HG03095 (cell line): ENCODE data around the gene GOLGA8M.
"Not testable (repeated sequence)": the region's sequence is repeated elsewhere in the genome, so short reads cannot be mapped to it uniquely, and the experiment has no call there.

Source experiments
- ATAC-seq: cut with Tn5 transposase; IDR thresholded peaks from one replicate; pipeline ENCODE4 v1.9.1; 2021; ENCODE audit warnings: moderate library complexity; ENCODE audit not compliant: unreplicated experiment

Gene GOLGA8M, protein sequence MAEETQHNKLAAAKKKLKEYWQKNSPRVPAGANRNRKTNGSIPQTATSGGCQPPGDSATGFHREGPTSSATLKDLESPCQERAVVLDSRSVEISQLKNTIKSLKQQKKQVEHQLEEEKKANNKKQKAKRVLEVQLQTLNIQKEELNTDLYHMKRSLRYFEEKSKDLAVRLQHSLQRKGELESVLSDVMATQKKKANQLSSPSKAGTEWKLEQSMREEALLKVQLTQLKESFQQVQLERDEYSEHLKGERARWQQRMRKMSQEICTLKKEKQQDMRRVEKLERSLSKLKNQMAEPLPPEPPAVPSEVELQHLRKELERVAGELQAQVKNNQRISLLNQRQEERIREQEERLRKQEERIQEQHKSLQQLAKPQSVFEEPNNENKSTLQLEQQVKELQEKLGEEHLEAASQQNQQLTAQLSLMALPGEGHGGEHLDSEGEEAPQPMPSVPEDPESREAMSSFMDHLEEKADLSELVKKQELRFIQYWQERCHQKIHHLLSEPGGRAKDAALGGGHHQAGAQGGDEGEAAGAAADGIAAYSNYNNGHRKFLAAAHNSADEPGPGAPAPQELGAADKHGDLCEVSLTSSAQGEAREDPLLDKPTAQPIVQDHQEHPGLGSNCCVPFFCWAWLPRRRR

DNA sequence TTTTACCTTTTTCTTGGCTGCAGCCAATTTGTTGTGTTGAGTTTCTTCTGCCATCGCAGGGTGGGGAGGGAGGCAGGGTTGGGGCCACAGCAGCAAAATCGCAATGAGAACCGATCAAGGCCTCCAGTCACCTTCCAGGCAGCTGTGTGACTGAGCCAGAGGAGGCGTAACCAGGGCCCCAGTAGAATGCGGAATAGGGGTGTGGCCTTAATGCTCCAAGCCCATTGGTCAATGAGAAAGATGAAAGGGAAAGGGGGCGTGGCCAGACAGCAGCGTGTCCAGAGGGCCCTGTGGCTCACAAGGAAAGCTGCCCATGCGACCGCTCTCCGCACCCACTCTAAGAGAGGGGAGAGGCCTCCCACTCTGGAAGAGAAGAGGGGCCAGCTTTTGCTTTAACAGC lies at the start of gene GOLGA8M:
Gene GOLGA8M (minus strand): TSS at position 152 of the 400 bp plus-strand sequence. CDS start 98 bp downstream, at position 54.
- ATAC-seq, result not testable (repeated sequence)

DNA sequence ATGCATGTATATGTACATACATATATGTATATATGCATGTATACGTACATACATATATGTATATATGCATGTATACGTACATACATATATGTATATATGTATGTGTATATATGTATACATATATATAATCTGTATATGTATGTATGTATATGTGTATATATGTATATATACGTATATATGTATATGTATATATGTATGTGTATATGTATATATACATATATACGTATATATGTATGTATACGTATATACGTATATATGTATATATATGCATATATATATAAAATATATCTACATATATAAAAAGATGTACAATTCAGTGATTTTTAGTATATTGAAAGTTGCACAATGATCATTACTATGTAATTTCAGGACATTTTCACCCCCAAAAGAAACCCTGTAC lies 30.7 kb upstream of the GOLGA8M start:
- not testable (repeated sequence) for ATAC-seq

DNA sequence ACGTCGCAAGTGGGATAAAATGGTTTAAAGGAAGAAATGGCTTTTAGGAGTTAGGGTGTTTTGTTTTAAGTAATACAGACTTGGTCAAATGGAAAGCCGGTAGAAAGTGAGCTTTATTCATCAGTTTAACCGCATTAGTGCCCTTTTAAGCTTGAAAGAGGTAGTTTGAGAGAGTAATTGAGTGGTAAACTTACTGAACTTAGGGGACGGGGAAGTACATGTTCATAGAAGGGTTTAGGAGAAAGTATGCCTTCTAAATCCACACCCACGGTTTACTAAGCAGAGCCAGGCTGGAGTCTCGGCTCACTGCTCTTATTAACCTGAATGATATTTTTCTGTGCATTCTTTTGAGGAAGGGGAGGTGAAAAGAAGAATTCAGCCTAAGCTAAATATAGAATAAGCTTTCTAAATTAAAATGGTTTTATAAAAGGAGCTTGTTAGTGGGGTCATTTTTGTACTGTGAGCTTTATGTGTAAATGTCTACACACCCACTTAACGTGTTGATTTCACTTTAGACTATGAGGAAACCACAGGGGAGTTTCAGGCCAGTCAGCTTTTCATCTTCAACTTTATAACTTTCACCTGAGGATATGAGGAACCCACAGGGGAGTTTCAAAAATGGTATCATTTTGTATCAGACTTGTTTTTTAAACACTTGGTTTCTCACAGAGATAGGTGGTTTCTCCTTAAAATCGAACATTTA lies 26.5 kb upstream of the GOLGA8M start:
- peak; percentile 57 for ATAC-seq

DNA sequence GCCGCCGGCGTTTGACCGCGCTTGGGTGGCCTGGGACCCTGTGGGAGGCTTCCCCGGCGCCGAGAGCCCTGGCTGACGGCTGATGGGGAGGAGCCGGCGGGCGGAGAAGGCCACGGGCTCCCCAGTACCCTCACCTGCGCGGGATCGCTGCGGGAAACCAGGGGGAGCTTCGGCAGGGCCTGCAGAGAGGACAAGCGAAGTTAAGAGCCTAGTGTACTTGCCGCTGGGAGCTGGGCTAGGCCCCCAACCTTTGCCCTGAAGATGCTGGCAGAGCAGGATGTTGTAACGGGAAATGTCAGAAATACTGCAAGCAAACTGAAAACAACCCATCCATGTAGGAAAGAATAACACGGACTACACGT lies 26.0 kb upstream of the GOLGA8M start:
- ATAC-seq, result not testable (repeated sequence)

DNA sequence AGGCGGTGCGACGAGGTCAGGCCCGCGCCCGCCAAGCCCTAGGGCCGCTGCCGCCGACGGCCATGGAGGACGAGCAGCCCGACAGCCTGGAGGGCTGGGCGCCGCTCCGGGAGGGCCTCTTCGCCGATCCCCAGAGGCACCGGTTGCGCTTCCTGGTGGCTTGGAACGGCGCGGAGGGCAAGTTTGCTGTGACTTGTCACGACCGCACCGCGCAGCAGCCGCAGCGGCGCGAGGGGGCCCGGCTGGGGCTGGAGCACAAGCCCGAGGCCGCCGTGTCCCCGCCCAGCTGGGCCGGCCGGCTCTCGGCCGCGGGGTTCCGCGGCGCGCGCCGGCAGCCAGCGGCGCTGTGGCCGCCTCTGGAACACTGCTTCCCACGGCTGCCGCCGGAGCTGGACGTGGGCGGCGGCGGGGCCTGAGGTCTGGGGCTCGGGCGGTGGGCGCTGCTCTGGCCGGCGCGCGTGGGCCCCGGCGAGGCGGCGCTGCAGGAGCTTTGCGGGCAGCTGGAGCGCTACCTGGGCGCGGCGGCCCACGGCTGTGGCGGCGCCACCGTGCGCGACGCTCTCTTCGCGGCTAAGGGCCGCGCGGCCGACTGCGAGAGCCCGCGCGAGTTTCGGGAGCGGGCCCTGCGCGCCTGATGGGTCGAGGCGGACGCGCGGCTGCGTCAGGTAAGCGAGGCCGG lies 25.4 kb upstream of the GOLGA8M start:
- peak; percentile 46 for ATAC-seq

DNA sequence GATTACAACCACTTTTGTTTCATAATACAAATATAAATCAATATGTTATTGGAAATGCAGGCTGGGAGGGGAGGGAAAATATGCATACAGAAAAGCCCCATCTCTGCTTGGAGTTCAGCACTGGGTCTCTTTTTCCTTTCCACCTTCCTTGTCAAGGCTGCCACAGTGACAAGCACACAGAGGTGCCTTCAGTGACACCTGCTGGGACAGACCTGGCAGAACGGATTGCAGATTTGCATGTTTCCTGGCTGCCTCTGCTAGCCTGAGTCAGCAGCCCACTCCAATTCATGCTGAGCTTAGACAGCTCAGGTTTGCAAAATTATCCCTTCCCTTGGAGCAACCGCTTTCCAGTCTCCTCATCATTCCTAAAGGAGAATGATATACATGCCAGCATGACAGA lies 15.8 kb upstream of the GOLGA8M start:
- not testable (repeated sequence) for ATAC-seq

DNA sequence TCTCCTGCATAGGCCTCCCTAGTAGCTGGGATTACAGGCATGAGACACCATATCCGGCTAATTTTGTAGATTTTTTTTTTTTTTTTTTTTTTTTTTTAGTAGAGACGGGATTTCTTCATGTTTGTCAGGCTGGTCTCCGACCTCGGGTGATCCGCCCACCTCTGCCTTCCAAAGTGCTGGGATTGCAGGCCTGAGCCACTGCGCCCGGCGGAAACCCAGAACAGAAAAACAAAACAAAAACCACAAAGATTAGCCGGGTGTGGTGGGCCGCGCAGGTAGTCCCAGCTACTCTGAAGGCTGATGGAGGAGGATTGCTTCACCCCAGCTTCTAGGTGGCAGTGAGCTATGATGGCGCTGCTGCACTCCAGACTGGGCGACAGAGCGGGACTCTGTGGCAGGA lies 14.8 kb upstream of the GOLGA8M start:
- ATAC-seq, result not testable (repeated sequence)

DNA sequence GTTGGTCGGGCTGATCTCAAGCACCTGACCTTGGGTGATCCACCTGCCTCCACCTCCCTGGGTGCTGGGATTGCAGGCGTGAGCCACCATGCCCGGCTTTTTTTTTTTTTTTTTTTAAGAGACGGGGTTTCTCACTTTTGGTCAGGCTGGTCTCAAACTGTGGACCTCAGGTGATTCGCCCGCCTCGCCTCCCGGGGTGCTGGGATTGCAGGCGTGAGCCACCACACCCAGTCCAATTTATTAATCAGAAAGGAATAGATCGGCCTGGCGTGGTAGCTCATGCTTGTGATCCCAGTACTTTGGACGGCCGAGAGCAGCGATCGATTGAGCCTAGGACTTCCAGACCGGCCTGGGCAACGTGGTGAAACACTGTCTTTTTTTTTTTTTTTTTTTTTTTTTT lies 13.9 kb upstream of the GOLGA8M start:
- no peak for ATAC-seq

DNA sequence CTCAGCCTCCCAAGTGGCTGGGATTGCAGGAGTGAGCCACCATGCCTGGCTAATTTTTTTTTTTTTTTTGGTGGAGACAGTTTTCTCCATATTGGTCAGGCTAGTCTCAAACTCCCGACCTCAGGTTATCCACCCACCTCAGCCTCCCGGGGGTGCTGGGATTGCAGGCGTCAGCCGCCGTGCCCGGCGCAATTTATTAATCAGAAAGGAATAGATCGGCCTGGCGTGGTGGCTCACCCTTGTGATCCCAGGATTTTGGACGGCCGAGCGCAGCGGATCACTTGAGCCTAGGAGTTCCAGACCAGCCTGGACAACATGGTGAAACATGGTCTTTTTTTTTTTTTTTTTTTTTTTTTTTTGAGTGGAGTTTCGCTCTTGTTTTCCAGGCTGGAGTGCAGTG lies 13.3 kb upstream of the GOLGA8M start:
- ATAC-seq, result no peak

DNA sequence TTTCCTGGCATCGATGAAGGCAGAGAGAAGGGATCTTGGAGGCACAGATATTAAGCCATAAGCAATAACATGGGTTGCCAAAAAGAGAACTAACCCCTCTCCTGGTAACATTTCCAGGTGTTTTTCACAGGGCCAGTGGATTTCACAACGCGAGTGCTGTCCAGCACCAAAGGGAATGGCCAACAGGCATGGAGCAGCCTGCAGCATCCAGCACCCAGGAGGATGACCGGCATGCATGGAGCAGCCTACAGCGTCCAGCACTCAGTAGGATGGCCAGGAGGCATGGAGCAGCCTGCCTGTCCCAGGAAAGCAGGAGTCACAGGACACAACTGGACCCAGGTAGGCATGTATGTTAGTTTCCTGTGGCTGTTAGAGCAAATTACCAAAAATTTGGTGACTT lies 11.8 kb upstream of the GOLGA8M start:
- ATAC-seq, result not testable (repeated sequence)

DNA sequence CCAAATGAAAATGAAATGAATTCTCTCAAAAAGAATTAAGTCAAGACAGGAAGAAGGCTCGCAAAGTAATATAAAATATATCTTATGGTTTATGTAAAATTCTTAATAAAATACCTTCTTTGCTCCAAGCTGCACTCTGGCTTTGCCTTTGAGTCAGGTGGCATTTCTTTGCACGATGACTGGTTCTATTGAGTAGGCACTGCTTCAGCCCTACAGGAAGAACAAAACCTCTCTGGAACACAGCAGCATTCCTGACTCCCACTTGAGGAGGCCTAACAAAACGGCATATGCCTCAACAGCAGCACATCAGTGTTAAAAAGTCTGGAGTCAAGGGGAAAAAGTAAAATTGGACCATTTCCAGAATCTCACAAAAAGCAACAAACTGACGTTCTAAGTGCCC lies 7.4 kb upstream of the GOLGA8M start:
- not testable (repeated sequence) for ATAC-seq

DNA sequence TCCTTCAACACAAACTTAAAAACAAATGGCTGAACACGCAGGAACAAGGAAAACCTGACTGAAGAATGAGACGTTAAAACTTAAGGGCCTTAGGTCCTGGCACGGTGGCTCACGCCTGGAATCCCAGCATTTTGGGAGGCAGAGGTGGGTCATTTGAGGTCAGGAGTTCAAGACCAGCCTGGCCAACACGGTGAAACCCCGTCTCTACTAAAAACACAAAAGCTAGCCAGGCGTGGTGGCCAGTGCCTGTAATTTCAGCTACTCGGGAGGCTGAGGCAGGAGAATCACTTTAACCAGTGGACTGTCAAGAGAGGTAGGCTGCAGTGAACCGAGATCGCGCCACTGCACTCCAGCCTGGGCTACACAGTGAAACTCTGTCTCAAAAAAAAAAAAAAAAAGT lies 6.4 kb upstream of the GOLGA8M start:
- not testable (repeated sequence) for ATAC-seq

DNA sequence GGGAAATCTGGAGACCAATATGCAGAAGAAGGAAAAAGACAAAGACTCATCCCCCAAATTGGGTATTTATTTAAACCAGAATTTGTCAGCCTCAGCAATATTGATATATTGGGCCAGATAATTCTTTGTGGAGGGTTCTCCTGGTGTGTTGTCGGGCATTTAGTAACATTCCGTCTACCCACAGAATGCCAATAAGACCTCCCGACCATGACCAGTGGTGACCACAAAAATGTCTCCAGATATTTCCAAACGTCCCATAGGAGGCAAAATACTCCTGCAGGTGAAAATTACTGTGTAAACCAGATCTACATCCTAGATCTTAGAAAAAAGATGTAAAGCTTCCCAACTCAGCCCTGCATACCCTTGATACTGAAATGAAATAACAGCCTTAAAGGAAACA lies 2.0 kb upstream of the GOLGA8M start:
- ATAC-seq, result not testable (repeated sequence)

DNA sequence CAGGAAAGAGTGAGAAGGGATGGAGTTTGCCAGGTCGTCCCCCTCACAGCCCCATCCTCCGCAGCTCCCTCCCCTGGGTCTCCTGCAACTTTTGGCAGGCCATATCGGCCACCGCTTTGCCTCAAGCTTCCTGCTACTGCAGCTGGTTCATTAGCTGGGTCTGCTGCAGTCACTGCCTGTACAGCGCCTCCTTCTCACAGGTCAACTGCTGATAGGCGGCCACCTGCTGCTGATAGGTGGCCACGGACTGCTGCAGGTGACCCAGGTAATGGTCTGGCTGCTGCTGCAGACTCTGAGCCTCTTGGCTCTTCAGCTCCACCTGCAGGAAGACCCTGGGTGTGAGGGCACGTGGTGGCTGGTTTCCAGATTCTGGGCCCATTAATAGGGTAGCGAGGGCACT lies 8.3 kb downstream of the GOLGA8M start:
- not testable (repeated sequence) for ATAC-seq

DNA sequence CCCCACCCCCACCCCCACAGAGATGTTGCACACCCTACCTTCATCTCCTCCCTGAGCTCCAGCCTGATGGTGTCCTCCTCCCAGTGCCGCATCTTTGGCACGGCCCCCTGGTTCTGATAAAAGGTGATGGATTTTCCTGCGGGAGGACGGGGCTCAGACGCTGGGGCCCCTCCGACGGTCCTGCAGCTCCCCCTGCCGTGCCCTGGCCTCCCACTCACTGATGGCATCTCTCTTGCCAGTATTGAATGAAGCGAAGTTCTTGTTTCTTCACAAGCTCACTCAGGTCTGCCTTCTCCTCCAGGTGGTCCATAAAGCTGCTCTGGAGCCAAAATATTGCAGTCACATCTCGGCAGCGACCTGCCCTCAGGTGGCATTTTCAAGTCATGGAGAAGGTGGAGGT lies 9.8 kb downstream of the GOLGA8M start:
- ATAC-seq, result not testable (repeated sequence)

DNA sequence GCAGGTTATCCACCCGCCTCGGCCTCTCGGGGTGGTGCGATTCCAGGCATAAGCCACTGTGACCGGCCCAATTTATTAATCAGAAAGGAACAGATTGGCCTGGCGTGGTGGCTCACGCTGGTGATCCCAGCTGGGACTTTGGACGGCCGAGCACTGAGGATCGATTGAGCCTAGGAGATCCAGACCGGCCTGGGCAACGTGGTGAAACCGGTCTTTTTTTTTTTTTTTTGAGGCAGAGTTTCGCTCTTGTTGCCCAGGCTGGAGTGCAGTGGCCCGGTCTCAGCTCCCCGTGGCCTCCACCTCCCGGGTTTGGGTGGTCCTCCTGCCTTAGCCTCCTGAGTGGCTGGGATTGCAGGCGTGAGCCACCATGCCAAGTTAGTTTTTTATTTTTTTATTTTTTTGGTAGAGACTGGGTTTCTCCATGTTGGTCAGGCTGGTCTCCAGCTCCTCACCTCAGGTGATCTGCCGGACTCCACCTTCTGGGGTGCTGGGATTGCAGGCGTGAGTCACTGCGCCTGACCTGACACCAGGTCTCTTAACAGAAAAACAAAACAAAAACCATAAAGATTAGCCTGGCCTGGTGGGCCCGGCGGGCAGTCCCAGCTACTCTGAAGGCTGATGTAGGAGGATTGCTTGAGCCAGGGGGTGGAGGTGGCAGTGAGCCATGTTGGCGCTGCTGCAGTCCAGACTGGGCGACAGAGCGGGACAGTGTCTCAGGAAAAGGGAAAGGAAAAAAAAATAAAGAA lies 18.0 kb downstream of the GOLGA8M start:
- ATAC-seq, result not testable (repeated sequence)

DNA sequence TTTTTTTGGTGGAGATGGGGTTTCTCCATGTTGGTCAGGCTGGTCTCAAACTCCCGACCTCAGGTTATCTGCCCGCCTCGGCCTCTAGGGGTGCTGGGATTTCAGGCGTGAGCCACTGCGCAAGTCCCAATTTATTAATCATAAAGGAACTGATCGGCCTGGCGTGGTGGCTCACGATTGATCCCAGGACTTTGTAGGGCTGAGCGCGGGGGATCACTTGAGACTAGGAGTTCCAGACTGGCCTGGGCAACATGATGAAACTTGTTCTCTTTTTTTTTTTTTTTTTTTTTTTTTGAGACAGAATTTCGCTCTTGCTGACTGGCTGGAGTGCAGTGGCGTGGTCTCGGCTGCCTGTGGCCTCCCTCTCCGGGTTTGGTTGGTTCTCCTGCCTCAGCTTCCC lies 19.2 kb downstream of the GOLGA8M start:
- not testable (repeated sequence) for ATAC-seq

DNA sequence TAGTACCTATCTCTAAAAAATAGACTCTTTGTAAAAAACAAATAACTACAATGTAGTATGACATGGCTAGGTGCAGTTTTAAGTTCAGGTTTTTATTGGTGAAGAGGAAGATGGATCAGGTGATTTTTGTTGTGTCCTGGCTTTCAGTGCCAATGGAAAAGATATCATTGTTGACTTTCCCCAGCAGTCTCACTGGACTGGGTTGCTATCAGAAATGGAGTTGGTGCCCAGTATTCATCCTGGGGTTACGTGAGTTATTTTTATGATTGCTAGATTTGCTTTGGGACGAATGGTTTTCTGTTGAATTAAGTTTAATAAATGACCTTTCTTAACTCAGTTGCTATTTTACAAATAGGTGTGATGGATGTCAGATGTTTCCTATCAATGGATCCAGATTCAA lies 38.7 kb downstream of the GOLGA8M start:
- ATAC-seq, result not testable (repeated sequence)

DNA sequence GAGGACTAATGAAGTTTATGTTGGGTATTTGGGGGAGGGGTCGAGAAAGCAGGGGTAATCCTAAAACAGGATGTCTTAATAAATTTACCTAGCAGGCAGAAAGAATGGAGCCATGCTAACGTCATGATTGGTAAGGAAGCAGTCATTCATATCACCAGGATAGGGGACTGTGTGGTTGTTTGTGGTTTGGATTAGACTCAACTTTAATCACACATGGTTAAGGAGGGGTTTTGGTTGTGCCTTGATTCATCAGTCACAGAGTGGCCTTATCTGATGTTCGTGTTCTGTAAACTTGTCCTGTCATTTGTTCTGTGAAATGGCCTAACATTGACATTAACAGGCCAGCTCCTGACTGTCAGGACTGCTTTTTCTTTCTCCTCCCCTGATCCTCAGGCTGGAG lies 40.1 kb downstream of the GOLGA8M start:
- not testable (repeated sequence) for ATAC-seq

DNA sequence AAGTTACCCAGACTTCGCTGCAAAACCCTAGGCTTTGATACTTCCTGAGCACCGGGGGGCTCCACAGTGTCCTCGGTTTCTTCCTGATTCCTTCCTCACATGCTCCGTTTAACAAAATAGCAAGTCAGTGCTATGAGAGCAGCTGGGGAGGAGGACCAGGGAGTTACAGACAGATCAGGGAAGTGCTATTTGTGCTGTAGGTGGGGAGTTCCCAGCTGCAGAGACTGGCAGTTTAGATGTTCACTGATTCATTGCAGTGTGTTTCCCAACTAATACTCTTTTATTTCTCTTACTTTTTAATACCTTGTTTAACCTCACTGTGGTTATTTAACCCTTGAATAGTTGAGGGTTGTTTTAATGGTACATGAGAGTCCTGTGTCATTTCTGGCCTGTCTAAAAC lies 45.8 kb downstream of the GOLGA8M start:
- not testable (repeated sequence) for ATAC-seq
